ENCODE results near the gene GEN1. TPM values are rescaled to one million over a fixed set of nuclear protein-coding genes. Genes with fewer than 3 reads are reported as not detected.

GEN1 gene
- total RNA-seq, 6 donors from 2014 or later = 4.9 to 8.2 (median 7.3) TPM

DNA sequence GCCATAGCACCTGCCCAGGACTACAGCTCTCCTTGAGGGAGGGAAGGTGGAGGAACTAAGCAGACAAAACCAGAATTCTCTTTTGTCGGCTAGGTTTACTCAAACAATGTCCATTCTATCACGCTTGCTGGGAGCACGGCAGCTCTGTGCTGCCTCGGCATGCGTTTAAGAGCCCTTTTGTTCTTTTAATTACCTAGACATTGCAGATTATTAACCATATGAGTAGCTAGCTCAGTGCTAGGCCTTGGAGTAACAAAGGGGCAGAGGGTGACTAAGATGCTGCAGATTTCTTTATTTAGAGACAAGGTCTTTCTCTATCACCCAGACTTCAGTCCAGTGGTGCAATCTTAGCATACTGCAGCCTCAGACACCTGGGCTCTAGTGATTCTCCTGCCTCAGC is 73.4 kb downstream of the GEN1 start:
- TF ChIP-seq POLR2A (IDR thresholded peaks at IDR 0.05) = no peak
- TF ChIP-seq POLR2AphosphoS5 (IDR thresholded peaks at IDR 0.05) = no peak
- TF ChIP-seq EP300 (IDR thresholded peaks at IDR 0.05) = no peak
- TF ChIP-seq, protein P1, sequence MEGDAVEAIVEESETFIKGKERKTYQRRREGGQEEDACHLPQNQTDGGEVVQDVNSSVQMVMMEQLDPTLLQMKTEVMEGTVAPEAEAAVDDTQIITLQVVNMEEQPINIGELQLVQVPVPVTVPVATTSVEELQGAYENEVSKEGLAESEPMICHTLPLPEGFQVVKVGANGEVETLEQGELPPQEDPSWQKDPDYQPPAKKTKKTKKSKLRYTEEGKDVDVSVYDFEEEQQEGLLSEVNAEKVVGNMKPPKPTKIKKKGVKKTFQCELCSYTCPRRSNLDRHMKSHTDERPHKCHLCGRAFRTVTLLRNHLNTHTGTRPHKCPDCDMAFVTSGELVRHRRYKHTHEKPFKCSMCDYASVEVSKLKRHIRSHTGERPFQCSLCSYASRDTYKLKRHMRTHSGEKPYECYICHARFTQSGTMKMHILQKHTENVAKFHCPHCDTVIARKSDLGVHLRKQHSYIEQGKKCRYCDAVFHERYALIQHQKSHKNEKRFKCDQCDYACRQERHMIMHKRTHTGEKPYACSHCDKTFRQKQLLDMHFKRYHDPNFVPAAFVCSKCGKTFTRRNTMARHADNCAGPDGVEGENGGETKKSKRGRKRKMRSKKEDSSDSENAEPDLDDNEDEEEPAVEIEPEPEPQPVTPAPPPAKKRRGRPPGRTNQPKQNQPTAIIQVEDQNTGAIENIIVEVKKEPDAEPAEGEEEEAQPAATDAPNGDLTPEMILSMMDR (IDR thresholded peaks at IDR 0.05) = no peak
- 72 to 84% methylated on average over 5 of the region's 5 CpGs for WGBS, 2 donors
- Histone ChIP-seq H3K4me3 (no peak overlapping the region), H3K27ac (no peak overlapping the region), H3K36me3 (no peaks in the 10 kb centered on the region), H3K27me3 (peaks cover 0 to 6% (median 0%) of the 10 kb centered on the region in 4 donors), H3K4me1 (peaks cover 4 to 11% (median 10%) of the 10 kb centered on the region in 4 donors), H3K9me3 (no peaks in the 10 kb centered on the region)
- ATAC-seq (ENCODE audit: low FRiP score in 2 of 2) = no peak
- no peak for DNase-seq

DNA sequence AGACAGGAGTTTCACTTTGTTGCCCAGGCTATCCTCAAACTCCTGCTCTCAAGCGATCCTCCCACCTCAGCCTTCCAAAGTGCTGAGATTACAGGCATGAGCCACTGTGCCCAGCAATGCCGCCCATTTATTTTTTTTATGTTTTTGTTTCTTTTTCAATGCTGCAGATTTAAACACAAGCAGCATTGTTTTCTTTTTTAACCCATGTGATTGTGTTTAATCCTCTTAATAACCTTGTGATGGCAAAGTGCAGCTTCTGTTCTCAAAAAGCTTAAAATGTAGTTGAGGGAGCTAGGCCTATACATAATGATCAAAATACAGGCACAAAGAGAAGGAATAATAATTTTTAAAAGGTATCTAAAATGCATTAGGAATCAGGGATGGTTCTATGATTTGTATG is 73.8 kb downstream of the GEN1 start:
- no peak overlapping the region for H3K4me3 ChIP-seq
- H3K27ac ChIP-seq = no peak overlapping the region
- DNase-seq (no peak), ATAC-seq (ENCODE audit: low FRiP score in 2 of 2) (no peak)
- H3K4me1 ChIP-seq = peaks cover 0 to 8% (median 8%) of the 10 kb centered on the region in 4 donors
- TF ChIP-seq EP300 (IDR thresholded peaks at IDR 0.05) (no peak), POLR2AphosphoS5 (IDR thresholded peaks at IDR 0.05) (no peak)
- no peaks in the 10 kb centered on the region for H3K36me3 ChIP-seq
- no peaks in the 10 kb centered on the region for H3K9me3 ChIP-seq
- H3K27me3 ChIP-seq = peaks cover 0 to 6% (median 0%) of the 10 kb centered on the region in 4 donors
- 98% methylated on average over 2 of the region's 2 CpGs for WGBS, 2 donors

DNA sequence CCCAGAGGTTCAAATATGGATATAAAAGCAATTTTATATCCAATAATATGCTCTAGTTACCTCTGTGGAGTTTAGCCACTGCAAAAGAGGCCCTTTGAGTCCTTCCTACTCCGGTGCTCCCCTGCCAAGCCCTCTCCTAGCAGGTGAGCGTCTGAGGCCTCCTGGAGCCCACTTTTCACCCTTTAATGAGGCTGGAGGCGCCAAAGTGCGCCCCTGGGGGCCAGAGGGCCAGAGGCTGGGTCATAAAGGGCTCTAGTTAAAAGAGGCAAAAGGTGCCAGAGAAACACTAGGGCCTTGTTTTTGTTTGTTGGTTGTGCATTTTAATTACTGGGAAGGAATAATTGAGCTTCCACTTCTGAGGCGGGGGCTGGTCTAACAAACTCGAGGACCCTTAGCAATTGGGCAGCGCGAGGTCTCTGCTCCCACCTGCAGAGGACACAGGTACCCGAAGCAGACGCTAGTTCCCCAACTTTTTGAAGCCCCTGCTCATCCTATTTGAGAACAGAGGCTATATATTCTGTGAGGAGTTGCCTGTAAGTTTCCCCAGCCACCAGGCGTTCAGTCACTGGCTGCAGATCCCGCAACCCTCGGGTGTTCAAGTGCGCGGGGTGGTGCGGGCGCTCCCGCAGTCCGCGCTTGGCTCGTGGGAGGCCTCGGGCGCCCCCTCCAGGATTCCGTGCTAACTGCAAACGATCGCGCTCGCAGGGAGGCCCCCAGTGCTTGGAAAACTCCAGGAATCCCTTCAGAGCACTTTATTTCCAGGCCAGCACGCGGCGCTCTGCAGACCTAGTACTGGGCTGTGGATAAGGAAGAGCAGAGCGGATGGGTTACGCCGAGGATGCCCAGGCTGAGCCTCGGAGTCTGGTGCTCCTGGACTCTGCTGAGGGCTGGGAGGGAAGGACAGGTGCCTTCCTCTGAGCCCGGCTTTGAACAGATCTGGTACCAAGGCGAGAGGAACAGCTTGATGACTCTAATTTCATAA is 76.4 kb downstream of the GEN1 start:
- H3K9me3 ChIP-seq = no peaks in the 10 kb centered on the region
- no peak for TF ChIP-seq POLR2AphosphoS5 (IDR thresholded peaks at IDR 0.05)
- no peak for TF ChIP-seq POLR2A (IDR thresholded peaks at IDR 0.05)
- TF ChIP-seq, protein P1 (IDR thresholded peaks at IDR 0.05) = peak; percentile 69 to 87 (median 79)
- 13 to 16% methylated on average over 32 to 36 of the region's 37 CpGs for WGBS, 2 donors
- H3K36me3 ChIP-seq = no peaks in the 10 kb centered on the region
- DNase-seq = peak; percentile 69 to 92
- H3K27ac ChIP-seq = no peak overlapping the region
- peaks cover 0 to 8% (median 8%) of the 10 kb centered on the region in 4 donors for H3K4me1 ChIP-seq
- peaks cover 0 to 6% (median 0%) of the 10 kb centered on the region in 4 donors for H3K27me3 ChIP-seq
- H3K4me3 ChIP-seq = peak overlapping the region in 1 of 4 donors; percentile 10
- peak; percentile 79 to 91 for ATAC-seq (ENCODE audit: low FRiP score in 2 of 2)

DNA sequence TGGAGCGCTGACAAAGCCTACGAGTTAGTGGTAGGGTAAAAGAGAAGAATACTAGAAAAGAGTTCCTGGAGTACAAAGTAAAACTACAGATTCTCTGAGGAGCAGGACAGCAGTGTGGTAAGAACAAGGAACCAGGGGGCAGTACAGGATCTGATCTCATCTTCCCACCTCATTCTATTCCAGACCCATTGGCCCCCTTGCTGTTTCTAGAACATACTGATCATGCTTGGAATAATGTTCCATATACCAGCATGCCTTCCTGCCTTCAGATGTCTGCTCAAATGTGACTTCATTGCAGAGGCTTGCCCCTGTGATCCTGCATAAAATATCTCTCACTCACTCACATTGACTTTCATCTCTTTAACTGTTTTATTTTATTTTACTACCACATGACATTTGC is 81.6 kb downstream of the GEN1 start:
- Histone ChIP-seq H3K36me3 (no peaks in the 10 kb centered on the region), H3K9me3 (no peaks in the 10 kb centered on the region), H3K4me3 (no peak overlapping the region), H3K27me3 (peaks cover 0 to 6% (median 0%) of the 10 kb centered on the region in 4 donors), H3K27ac (no peak overlapping the region), H3K4me1 (peaks cover 0 to 5% (median 4%) of the 10 kb centered on the region in 4 donors)
- ATAC-seq (ENCODE audit: low FRiP score in 2 of 2) (no peak), DNase-seq (no peak)
- no peak for TF ChIP-seq POLR2AphosphoS5 (IDR thresholded peaks at IDR 0.05)
- TF ChIP-seq, protein P1 (IDR thresholded peaks at IDR 0.05) = no peak
- no peak for TF ChIP-seq EP300 (IDR thresholded peaks at IDR 0.05)
- TF ChIP-seq POLR2A (IDR thresholded peaks at IDR 0.05) = no peak
- 32 to 78% methylated on average over 2 of the region's 2 CpGs for WGBS, 2 donors

Other genes with a start within 250 kb of the GEN1 start
- under 1 TPM in 1 of 6 donors, not detected in 5; 0.06 TPM for gene RAD51AP2, start 235.7 kb upstream of the GEN1 start, total RNA-seq
- 1 to 10 TPM in 1 of 6 donors, under 1 TPM in 2, not detected in 3; 0.33 to 1.2 (median 0.94) TPM for gene VSNL1, start 213.4 kb upstream of the GEN1 start, total RNA-seq
- 10 to 100 TPM in 5 of 6 donors, 1 to 10 TPM in 1; 5.8 to 30.8 (median 13.6) TPM for gene SMC6, start 328 bp upstream of the GEN1 start, total RNA-seq
- not detected for gene MSGN1, start 62.3 kb downstream of the GEN1 start, total RNA-seq
- gene KCNS3, start 124.5 kb downstream of the GEN1 start, total RNA-seq = 100 to 1,000 TPM in 1 of 6 donors, 10 to 100 TPM in 5; 34.2 to 110 (median 48.8) TPM

All from upper lobe of left lung (tissue), 6 donors.